ENCODE data around the gene GPSM3. TPM values are rescaled to one million over a fixed set of nuclear protein-coding genes. Genes with fewer than 3 reads are reported as not detected.
"Not testable (repeated sequence)": the region's sequence is repeated elsewhere in the genome, so short reads cannot be mapped to it uniquely, and the experiment has no call there.

GPSM3 gene
- polyA plus RNA-seq, 1 donor: 9.9 TPM

- no peak for DNase-seq
Observed at GRCh38 chr6:32149932-32150870, 42.2 kb downstream of the GPSM3 start.

DNA sequence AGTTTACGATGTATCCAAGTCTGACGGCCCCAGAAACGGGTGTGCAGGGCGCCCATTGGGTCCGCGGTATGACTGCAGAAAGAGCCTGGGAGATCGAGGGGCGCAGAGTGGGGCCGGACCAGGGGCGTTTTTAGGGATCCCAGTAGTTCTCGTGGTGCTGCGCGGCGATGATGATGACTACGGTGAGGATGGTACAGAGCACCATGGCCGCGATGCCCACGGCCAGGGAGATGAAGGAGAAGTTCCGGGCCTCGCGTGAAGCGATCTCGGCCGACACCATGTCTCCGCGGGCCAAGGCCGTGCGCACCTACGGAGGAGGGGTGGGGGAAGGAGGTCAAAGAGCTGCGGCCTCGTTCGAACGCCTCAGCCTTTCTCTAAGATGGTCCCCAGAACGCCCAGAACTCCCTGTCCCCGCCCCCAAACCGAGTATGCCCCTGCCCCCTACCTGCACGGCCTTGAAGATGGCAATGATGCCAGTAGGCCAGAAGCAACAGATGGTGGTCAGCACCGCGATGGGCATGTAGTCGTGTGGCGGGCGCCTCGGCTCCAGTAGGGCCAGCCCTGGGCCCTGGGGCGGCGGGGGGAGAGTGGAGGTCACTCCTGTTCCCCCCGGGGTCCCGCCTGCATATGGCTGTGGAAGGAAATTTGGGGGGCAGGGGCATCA lies 43.2 kb downstream of the GPSM3 start:
- DNase-seq: no peak

GRCh38 chr6:32148289-32149091 lies 44.0 kb downstream of the GPSM3 start:
- DNase-seq: peak; percentile 64

- DNase-seq: no peak
Observed at GRCh38 chr6:32147401-32148132, 44.9 kb downstream of the GPSM3 start.

DNA sequence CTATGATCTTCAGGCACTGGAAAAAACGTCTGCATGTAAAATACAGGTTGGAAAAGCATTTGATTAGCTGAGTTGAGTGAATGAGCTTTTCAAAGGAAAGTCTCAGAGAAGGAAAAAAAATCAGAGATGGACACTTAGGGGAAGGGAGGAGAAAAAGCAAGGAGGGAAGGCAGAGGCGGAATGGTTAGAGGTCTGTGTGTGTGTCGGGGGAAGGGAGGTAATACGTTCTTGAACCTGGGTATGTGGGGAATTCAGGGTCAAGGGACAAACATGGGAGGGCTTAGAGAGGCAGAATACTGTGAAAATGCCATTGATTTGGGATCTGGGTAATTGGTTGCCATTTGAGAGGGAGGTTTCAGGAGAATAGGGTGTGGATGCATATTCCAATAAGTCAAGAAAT lies 45.8 kb downstream of the GPSM3 start:
- no peak for DNase-seq

DNA sequence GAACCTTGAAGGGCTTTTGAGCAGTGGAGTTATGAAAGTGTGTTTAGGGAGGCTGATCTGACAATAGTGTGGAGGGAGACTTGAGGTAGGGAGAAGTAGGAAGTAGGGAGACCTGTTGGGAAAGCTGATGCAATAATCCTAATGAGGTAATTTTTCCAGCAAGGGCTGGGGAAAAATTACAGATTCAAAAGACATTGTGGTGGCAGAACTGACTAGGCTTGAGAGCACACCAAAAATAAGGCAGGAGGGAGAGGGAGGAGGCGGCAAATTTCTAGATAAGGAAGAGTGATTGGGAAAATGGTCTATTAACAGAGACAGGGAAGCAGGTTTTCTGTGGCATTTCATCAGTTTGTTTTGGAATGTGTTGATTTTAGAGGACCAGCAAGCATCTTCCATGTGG lies 46.2 kb downstream of the GPSM3 start:
- DNase-seq: no peak

- DNase-seq: not testable (repeated sequence)
Observed at GRCh38 chr6:32144238-32144637, 48.2 kb downstream of the GPSM3 start.

Other genes with a start within 250 kb of the GPSM3 start
- 1.7 TPM for gene CFB, start 246.5 kb downstream of the GPSM3 start, polyA plus RNA-seq (ENCODE audit: insufficient read length)
- gene NELFE, start 233.7 kb downstream of the GPSM3 start, polyA plus RNA-seq (ENCODE audit: insufficient read length): 69.7 TPM
- 28.5 TPM for gene SKIC2, start 233.5 kb downstream of the GPSM3 start, polyA plus RNA-seq (ENCODE audit: insufficient read length)
- 16.8 TPM for gene DXO, start 220.5 kb downstream of the GPSM3 start, polyA plus RNA-seq (ENCODE audit: insufficient read length)
- 55.9 TPM for gene C4A, start 210.6 kb downstream of the GPSM3 start, polyA plus RNA-seq (ENCODE audit: insufficient read length)
- 67.2 TPM for gene C4B, start 177.8 kb downstream of the GPSM3 start, polyA plus RNA-seq (ENCODE audit: insufficient read length)
- gene CYP21A2, start 154.2 kb downstream of the GPSM3 start, polyA plus RNA-seq (ENCODE audit: insufficient read length): 1.8 TPM
- gene TNXB, start 83.3 kb downstream of the GPSM3 start, polyA plus RNA-seq (ENCODE audit: insufficient read length): 125 TPM
- 49.0 TPM for gene ATF6B, start 64.4 kb downstream of the GPSM3 start, polyA plus RNA-seq (ENCODE audit: insufficient read length)
- 3.6 TPM for gene FKBPL, start 62.4 kb downstream of the GPSM3 start, polyA plus RNA-seq (ENCODE audit: insufficient read length)
- gene PRRT1, start 40.7 kb downstream of the GPSM3 start, polyA plus RNA-seq (ENCODE audit: insufficient read length): 1.6 TPM
- 42.8 TPM for gene PPT2, start 38.5 kb downstream of the GPSM3 start, polyA plus RNA-seq (ENCODE audit: insufficient read length)
- 29.5 TPM for gene EGFL8, start 28.0 kb downstream of the GPSM3 start, polyA plus RNA-seq (ENCODE audit: insufficient read length)
- gene AGPAT1, start 16.6 kb downstream of the GPSM3 start, polyA plus RNA-seq (ENCODE audit: insufficient read length): 66.1 TPM
- gene RNF5, start 14.2 kb downstream of the GPSM3 start, polyA plus RNA-seq (ENCODE audit: insufficient read length): 50.9 TPM
- gene AGER, start 8.4 kb downstream of the GPSM3 start, polyA plus RNA-seq (ENCODE audit: insufficient read length): 6.7 TPM
- 109 TPM for gene PBX2, start 2.4 kb downstream of the GPSM3 start, polyA plus RNA-seq (ENCODE audit: insufficient read length)
- 25.1 TPM for gene NOTCH4, start 31.4 kb upstream of the GPSM3 start, polyA plus RNA-seq (ENCODE audit: insufficient read length)
- not detected for gene TSBP1, start 179.3 kb upstream of the GPSM3 start, polyA plus RNA-seq (ENCODE audit: insufficient read length)
- 0.28 TPM for gene BTNL2, start 214.5 kb upstream of the GPSM3 start, polyA plus RNA-seq (ENCODE audit: insufficient read length)
- gene HLA-DRA, start 247.2 kb upstream of the GPSM3 start, polyA plus RNA-seq (ENCODE audit: insufficient read length): 57.8 TPM

Measured in hindlimb muscle (tissue), 1 donor.